HepG2 (cell line): Measurements from ENCODE around the gene TMBIM6. TPM values are rescaled to one million over a fixed set of nuclear protein-coding genes. Genes with fewer than 3 reads are reported as not detected.

Source experiments
- ARHGAP35 ChIP-seq: sonication (generic); formaldehyde crosslinking; IDR thresholded peaks from 2 replicates; pipeline ENCODE4 v1.9.0; 2022; ENCODE audit warnings: mild to moderate bottlenecking, inconsistent platforms, moderate library complexity, missing genetic modification reagents, borderline replicate concordance
- BHLHE40 ChIP-seq: IDR thresholded peaks from 2 replicates; pipeline ENCODE4 v1.6.1; 2011; ENCODE audit warnings: low read length, improper control_type of control experiment
- NCOR1 ChIP-seq: fragments of 200-600 bp; sonication (generic); IDR thresholded peaks from 2 replicates; pipeline ENCODE4 v1.7.0; 2017; ENCODE audit warnings: antibody characterized with exemption, low read length, borderline replicate concordance
- PTBP1 ChIP-seq: fragments of 200-400 bp; formaldehyde crosslinking; IDR thresholded peaks from 2 replicates; pipeline ENCODE4 v1.6.1; 2018; ENCODE audit warnings: low read length, low read depth; ENCODE audit not compliant: poor library complexity, severe bottlenecking
- RARG ChIP-seq: sonication (generic); formaldehyde crosslinking; IDR thresholded peaks from 2 replicates; pipeline ENCODE4 v1.4.0; 2020; ENCODE audit warnings: low read depth, mild to moderate bottlenecking, missing genetic modification reagents
- SAFB2 ChIP-seq: sonication (generic); formaldehyde crosslinking; IDR thresholded peaks from 2 replicates; pipeline ENCODE4 v1.5.1; 2020; ENCODE audit warnings: missing genetic modification reagents, low read depth, mild to moderate bottlenecking, borderline replicate concordance
- TMF1 ChIP-seq: sonication (generic); formaldehyde crosslinking; IDR thresholded peaks from 2 replicates; pipeline ENCODE4 v1.8.1; 2022; ENCODE audit warnings: low read depth, missing genetic modification reagents
- ZNF367 ChIP-seq: sonication (generic); formaldehyde crosslinking; IDR thresholded peaks from 2 replicates; pipeline ENCODE4 v1.4.0; 2020; ENCODE audit warnings: missing genetic modification reagents, borderline replicate concordance
- ZNF552 ChIP-seq: sonication (generic); formaldehyde crosslinking; IDR thresholded peaks from 2 replicates; pipeline ENCODE4 v1.9.0; 2022; ENCODE audit warnings: missing genetic modification reagents, mild to moderate bottlenecking, borderline replicate concordance
- ZNF598 ChIP-seq: sonication (generic); formaldehyde crosslinking; IDR thresholded peaks from 2 replicates; pipeline ENCODE4 v1.5.1; 2020; ENCODE audit warnings: mild to moderate bottlenecking, missing genetic modification reagents, borderline replicate concordance
- ZNF629 ChIP-seq: sonication (generic); formaldehyde crosslinking; conservative IDR thresholded peaks from 2 replicates; pipeline ENCODE4 v1.5.0; 2020; ENCODE audit warnings: missing genetic modification reagents
- ZNF674 ChIP-seq: sonication (generic); formaldehyde crosslinking; IDR thresholded peaks from 2 replicates; pipeline ENCODE4 v1.5.0; 2020; ENCODE audit warnings: low read depth, mild to moderate bottlenecking, missing genetic modification reagents
- polyA plus RNA-seq, 8 experiments: library from polyadenylated mRNA; depleted of rRNA in 3 of 8; stranded (reverse) in 7 of 8; unstranded in 1 of 8; fragments of >200 nt; fragmentation: Illumina TruSeq in 4 of 8; extraction: Trizol in 4 of 8; gene quantifications; 2 replicates each; pipeline versions ENCODE4 v1.2.1 to v1.2.3, GENCODE V29; 2011 to 2016; ENCODE audit warnings: low read depth in 4 of 8, missing spikeins in 1 of 8, mixed read lengths in 1 of 8; ENCODE audit not compliant: insufficient read depth in 1 of 8
- total RNA-seq, 5 experiments: library from RNA; depleted of rRNA; stranded (reverse); fragments of >200 nt; fragmentation: Illumina TruSeq; extraction: Trizol; gene quantifications; 2 replicates each; pipeline ENCODE4 v1.2.3, GENCODE V29; 2016; ENCODE audit warnings: low read depth in 1 of 5
- TF ChIP-seq, protein P1 (sequence below): sonication (generic); formaldehyde crosslinking; IDR thresholded peaks from 2 replicates; pipeline ENCODE4 v1.5.0; 2020; ENCODE audit warnings: missing genetic modification reagents
- TF ChIP-seq, protein P2 (sequence below): sonication (generic); formaldehyde crosslinking; IDR thresholded peaks from 2 replicates; pipeline ENCODE4 v1.8.1; 2023; ENCODE audit warnings: mild to moderate bottlenecking, missing genetic modification reagents
- TF ChIP-seq, protein P3 (sequence below): sonication (generic); formaldehyde crosslinking; IDR thresholded peaks from 2 replicates; pipeline ENCODE4 v1.5.0; 2020; ENCODE audit warnings: mild to moderate bottlenecking, missing genetic modification reagents
- TF ChIP-seq, protein P4 (sequence below): sonication (generic); formaldehyde crosslinking; IDR thresholded peaks from 2 replicates; pipeline ENCODE4 v1.4.0; 2020; ENCODE audit warnings: mild to moderate bottlenecking, missing genetic modification reagents

The TMBIM6 gene
- total and polyA plus RNA-seq, 2 of the 13 experiments (the other 11 are each of a cell fraction or from before 2014, with no cell fraction given), result 412 to 468 TPM

DNA sequence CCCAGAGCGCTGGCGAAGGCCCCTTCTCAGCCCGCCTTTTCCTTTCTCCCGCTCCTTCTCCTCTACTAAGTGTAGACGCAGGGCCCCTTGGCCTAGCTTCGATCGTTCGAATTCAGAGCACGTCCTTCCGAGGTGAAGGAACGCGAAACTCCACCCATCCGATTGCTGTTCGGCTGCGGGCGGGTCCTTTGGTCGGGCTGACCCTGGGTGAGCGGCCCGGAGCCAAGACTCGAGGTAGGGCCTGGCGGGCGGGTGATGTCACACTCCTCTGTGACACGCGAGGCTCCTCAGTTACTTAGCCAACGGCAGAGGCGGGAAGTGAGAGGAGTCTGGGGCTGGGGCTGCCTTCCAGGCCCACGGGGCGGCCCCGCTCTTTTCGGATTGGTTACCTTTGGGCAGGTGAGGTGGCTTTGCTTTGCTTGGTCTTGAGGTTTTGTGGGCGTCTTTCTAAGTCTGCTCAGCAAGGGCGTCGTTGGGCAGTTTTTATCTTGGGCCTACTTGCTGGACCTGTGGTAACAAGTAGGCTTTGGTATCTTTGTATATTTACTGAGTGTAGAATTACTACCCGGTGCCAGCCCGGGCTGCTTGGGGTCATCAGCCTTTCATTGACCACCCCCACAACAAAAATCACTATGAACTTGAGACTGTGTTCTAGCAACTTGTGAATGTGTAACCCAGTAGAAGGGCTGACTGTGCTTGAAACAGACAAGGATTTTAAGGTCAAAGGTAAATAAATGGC lies 694 bp downstream of the TMBIM6 start (continued):
- peak; percentile 93; the same call in 1 of the 2 replicates for TF ChIP-seq NCOR1
- TF ChIP-seq ZNF598 (CRISPR knock-in tag), result 0 out of 2 replicates have a peak, but pooled peaks have one; percentile 12
- TF ChIP-seq, protein P1, sequence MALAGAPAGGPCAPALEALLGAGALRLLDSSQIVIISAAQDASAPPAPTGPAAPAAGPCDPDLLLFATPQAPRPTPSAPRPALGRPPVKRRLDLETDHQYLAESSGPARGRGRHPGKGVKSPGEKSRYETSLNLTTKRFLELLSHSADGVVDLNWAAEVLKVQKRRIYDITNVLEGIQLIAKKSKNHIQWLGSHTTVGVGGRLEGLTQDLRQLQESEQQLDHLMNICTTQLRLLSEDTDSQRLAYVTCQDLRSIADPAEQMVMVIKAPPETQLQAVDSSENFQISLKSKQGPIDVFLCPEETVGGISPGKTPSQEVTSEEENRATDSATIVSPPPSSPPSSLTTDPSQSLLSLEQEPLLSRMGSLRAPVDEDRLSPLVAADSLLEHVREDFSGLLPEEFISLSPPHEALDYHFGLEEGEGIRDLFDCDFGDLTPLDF (CRISPR knock-in tag), result no peak
- no peak for TF ChIP-seq ZNF629 (CRISPR knock-in tag)
- TF ChIP-seq, protein P2, sequence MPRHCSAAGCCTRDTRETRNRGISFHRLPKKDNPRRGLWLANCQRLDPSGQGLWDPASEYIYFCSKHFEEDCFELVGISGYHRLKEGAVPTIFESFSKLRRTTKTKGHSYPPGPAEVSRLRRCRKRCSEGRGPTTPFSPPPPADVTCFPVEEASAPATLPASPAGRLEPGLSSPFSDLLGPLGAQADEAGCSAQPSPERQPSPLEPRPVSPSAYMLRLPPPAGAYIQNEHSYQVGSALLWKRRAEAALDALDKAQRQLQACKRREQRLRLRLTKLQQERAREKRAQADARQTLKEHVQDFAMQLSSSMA (CRISPR knock-in tag), result no peak
- TF ChIP-seq RARG (CRISPR knock-in tag), result no peak
- TF ChIP-seq ZNF552 (CRISPR knock-in tag), result no peak
- TF ChIP-seq TMF1 (CRISPR knock-in tag), result peak; percentile 27; the same call in 1 of the 2 replicates
- TF ChIP-seq, protein P3, sequence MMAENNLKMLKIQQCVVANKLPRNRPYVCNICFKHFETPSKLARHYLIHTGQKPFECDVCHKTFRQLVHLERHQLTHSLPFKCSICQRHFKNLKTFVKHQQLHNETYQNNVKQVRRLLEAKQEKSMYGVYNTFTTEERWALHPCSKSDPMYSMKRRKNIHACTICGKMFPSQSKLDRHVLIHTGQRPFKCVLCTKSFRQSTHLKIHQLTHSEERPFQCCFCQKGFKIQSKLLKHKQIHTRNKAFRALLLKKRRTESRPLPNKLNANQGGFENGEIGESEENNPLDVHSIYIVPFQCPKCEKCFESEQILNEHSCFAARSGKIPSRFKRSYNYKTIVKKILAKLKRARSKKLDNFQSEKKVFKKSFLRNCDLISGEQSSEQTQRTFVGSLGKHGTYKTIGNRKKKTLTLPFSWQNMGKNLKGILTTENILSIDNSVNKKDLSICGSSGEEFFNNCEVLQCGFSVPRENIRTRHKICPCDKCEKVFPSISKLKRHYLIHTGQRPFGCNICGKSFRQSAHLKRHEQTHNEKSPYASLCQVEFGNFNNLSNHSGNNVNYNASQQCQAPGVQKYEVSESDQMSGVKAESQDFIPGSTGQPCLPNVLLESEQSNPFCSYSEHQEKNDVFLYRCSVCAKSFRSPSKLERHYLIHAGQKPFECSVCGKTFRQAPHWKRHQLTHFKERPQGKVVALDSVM (CRISPR knock-in tag), result no peak
- 0 out of 2 replicates have a peak, but pooled peaks have one; percentile 45 for TF ChIP-seq SAFB2 (CRISPR knock-in tag)
- TF ChIP-seq PTBP1, result peak; percentile 78
- TF ChIP-seq, protein P4, sequence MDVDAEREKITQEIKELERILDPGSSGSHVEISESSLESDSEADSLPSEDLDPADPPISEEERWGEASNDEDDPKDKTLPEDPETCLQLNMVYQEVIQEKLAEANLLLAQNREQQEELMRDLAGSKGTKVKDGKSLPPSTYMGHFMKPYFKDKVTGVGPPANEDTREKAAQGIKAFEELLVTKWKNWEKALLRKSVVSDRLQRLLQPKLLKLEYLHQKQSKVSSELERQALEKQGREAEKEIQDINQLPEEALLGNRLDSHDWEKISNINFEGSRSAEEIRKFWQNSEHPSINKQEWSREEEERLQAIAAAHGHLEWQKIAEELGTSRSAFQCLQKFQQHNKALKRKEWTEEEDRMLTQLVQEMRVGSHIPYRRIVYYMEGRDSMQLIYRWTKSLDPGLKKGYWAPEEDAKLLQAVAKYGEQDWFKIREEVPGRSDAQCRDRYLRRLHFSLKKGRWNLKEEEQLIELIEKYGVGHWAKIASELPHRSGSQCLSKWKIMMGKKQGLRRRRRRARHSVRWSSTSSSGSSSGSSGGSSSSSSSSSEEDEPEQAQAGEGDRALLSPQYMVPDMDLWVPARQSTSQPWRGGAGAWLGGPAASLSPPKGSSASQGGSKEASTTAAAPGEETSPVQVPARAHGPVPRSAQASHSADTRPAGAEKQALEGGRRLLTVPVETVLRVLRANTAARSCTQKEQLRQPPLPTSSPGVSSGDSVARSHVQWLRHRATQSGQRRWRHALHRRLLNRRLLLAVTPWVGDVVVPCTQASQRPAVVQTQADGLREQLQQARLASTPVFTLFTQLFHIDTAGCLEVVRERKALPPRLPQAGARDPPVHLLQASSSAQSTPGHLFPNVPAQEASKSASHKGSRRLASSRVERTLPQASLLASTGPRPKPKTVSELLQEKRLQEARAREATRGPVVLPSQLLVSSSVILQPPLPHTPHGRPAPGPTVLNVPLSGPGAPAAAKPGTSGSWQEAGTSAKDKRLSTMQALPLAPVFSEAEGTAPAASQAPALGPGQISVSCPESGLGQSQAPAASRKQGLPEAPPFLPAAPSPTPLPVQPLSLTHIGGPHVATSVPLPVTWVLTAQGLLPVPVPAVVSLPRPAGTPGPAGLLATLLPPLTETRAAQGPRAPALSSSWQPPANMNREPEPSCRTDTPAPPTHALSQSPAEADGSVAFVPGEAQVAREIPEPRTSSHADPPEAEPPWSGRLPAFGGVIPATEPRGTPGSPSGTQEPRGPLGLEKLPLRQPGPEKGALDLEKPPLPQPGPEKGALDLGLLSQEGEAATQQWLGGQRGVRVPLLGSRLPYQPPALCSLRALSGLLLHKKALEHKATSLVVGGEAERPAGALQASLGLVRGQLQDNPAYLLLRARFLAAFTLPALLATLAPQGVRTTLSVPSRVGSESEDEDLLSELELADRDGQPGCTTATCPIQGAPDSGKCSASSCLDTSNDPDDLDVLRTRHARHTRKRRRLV (CRISPR knock-in tag), result no peak
- no peak for TF ChIP-seq BHLHE40
- peak; percentile 26; the same call in 1 of the 2 replicates for TF ChIP-seq ARHGAP35 (CRISPR knock-in tag)
- TF ChIP-seq ZNF674 (CRISPR knock-in tag), result no peak
- TF ChIP-seq ZNF367 (CRISPR knock-in tag), result no peak
